Kidney epithelial cell (primary cell): ENCODE measurements around the gene ST6GALNAC3. TPM values are rescaled to one million over a fixed set of nuclear protein-coding genes. Genes with fewer than 3 reads are reported as not detected.

Experiments used
- DNase-seq: peaks from one replicate; pipeline ENCODE4 v3.0.0-alpha.2; 2010; ENCODE audit warnings: low read depth
- H3K27me3 ChIP-seq: 2 replicates; pipeline ENCODE4 v1.6.0; 2011; ENCODE audit warnings: low read length; ENCODE audit not compliant: control insufficient read depth, insufficient read depth
- H3K36me3 ChIP-seq: 2 replicates; pipeline ENCODE4 v1.5.1; 2011; ENCODE audit warnings: low read length; ENCODE audit not compliant: control insufficient read depth, insufficient read depth
- H3K4me3 ChIP-seq: 2 replicates; pipeline ENCODE4 v1.5.1; 2011; ENCODE audit warnings: low read depth, mild to moderate bottlenecking, control low read depth, low read length
- CTCF ChIP-seq: IDR thresholded peaks from 2 replicates; pipeline ENCODE4 v1.5.1; 2011; ENCODE audit warnings: mild to moderate bottlenecking, moderate library complexity, low read length, control low read depth, inconsistent platforms; ENCODE audit not compliant: insufficient read depth, poor library complexity, severe bottlenecking
- total RNA-seq: library from RNA; depleted of rRNA; stranded (reverse); fragments of >200 nt; gene quantifications from 2 replicates; pipeline ENCODE4 v1.2.3, GENCODE V29; 2015

The ST6GALNAC3 gene
- total RNA-seq, 1 donor from 2014 or later: 4.1 TPM

- no peaks in the 10 kb centered on the region for H3K27me3 ChIP-seq
- no peak for DNase-seq
- H3K36me3 ChIP-seq: no peaks in the 10 kb centered on the region
- no peak overlapping the region for H3K4me3 ChIP-seq
- no peak for TF ChIP-seq CTCF
These were observed 104.7 kb downstream of the ST6GALNAC3 start for GRCh38 chr1:76179219-76179698.

- Histone ChIP-seq H3K36me3 (no peaks in the 10 kb centered on the region), H3K4me3 (no peak overlapping the region), H3K27me3 (no peaks in the 10 kb centered on the region)
- DNase-seq: no peak
- TF ChIP-seq CTCF: no peak
These were observed 110.7 kb downstream of the ST6GALNAC3 start for GRCh38 chr1:76185207-76185606.

- no peak for TF ChIP-seq CTCF
- no peak for DNase-seq
- no peaks in the 10 kb centered on the region for H3K36me3 ChIP-seq
These were observed 112.1 kb downstream of the ST6GALNAC3 start for GRCh38 chr1:76186554-76187170.

GRCh38 chr1:76187436-76187835, 112.9 kb downstream of the ST6GALNAC3 start:
- no peak for DNase-seq
- no peak for TF ChIP-seq CTCF
- Histone ChIP-seq H3K4me3 (no peak overlapping the region), H3K27me3 (no peaks in the 10 kb centered on the region), H3K36me3 (no peaks in the 10 kb centered on the region)

More at GRCh38 chr1:76186554-76187170, 112.1 kb downstream of the ST6GALNAC3 start:
- no peaks in the 10 kb centered on the region for H3K27me3 ChIP-seq
- H3K4me3 ChIP-seq: no peak overlapping the region

GRCh38 chr1:76189310-76189709, 114.8 kb downstream of the ST6GALNAC3 start:
- Histone ChIP-seq H3K36me3 (no peaks in the 10 kb centered on the region), H3K4me3 (no peak overlapping the region), H3K27me3 (no peaks in the 10 kb centered on the region)
- no peak for DNase-seq
- TF ChIP-seq CTCF: no peak

GRCh38 chr1:76190749-76191424, 116.3 kb downstream of the ST6GALNAC3 start:
- Histone ChIP-seq H3K27me3 (no peaks in the 10 kb centered on the region), H3K4me3 (no peak overlapping the region), H3K36me3 (no peaks in the 10 kb centered on the region)
- DNase-seq: no peak
- TF ChIP-seq CTCF: no peak
